KBM-7 (cell line): Measurements from ENCODE around the gene SH3BP2.

ENCODE experiments used
- DNase-seq: peaks from one replicate; pipeline ENCODE4 v3.0.0-alpha.2; 2015
- in situ Hi-C: fragments of 300-500 bp; cut with MboI; formaldehyde crosslinking; loops from 2 replicates; pipeline ENCODE4 v1.14.3; 2020; ENCODE audit warnings: low sequenced_read_pairs, low pct_unique_long_range_greater_than_20kb, mixed read lengths

Gene SH3BP2

GRCh38 chr4:2789351-2789750 lies 3.5 kb upstream of the SH3BP2 start:
- in situ Hi-C loops = no loop called here
- DNase-seq = no peak

GRCh38 chr4:2789793-2790582 lies 2.9 kb upstream of the SH3BP2 start:
- no peak for DNase-seq
- in situ Hi-C loops = no loop called here

GRCh38 chr4:2790583-2791517 lies 2.0 kb upstream of the SH3BP2 start:
- in situ Hi-C loops = no loop called here
- no peak for DNase-seq

- in situ Hi-C loops = no loop called here
- no peak for DNase-seq
These were observed 1.1 kb upstream of the SH3BP2 start for GRCh38 chr4:2791518-2792395.

GRCh38 chr4:2792396-2792710 lies 532 bp upstream of the SH3BP2 start:
- in situ Hi-C loops = no loop called here
- DNase-seq = no peak

DNA sequence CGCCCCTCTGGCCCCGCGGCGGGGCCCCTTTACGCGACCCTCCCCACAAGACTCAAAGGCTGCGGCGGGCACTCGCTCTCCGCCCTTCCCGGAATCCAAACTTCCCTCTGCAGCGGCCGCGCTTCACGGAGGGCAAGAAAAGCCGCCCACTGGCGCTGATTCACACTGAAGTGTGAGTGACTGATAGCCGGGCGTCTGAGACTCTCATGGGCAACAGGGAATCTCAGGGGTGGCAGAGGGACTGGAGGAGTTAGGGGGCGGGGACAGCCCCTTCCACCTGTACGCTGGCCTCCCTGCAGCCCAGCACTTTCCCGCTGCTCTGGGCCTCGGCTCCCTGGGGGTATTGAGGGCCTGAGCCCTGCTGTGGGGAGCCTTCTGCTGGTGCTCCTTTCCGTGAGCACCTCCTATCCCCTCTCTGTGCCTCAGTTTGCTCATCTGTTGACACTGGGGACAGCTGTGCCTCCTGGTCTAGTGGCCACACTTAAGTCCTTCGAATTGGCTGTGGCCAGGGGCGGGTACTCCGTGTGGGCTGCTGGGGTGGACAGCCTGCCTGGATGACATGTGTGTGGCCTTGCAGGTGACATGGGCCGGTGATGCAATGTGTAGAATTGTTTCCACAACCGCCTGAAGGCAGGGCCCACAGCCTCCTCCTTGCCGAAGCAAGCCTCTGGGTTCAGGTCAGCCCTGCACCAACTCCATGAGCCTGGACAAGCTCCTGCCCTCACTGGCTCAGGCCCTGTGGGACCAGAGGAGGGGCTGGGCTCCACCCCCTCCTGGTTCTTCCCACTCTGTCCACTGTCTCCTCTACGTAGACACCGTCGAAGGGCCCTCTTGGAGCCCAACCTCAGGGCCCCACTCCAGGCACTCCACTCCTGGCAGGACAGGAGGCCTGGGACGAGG lies 951 bp downstream of the SH3BP2 start:
- no peak for DNase-seq
- in situ Hi-C loops = no loop called here

DNA sequence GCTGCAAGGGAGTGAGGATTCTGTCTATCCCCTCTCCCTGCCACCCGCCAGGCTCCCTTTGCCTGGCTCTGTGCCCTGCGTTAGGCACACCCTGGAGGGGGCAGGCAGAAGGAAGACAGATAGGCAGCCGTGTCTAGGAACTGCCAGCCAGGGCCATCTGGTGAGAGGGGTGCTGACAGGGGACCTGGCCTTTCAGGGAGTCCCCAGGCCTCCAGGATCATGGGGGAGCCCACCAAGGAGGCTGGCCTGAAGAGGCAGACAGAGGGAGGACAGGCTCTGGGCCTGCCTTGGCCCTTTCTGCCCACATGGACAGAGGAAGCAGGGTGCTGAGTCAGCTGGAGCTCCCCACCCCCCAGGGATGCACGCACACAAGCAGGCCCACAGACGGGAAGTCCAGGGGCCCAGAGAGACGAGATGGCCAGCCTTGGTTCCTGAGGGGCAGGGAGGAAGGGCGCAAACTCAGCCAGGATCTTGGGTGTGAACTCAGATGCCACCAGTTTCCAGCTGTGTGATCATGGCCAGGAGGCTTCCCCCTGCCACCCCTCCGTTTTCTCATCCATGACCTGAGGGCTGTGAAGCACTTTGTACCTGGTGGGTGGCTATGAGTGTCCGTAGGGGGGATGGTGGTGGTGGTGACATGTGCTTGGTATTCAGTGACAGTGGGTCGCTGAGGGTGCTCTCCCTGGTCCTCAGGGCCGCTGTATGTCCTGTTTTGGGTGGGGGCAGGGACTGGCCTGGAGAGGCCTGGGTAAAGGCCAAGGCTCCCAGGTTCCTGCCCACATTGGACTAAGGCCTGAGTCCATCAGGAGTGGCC lies 1.8 kb downstream of the SH3BP2 start:
- in situ Hi-C loops = no loop called here
- DNase-seq = no peak

DNA sequence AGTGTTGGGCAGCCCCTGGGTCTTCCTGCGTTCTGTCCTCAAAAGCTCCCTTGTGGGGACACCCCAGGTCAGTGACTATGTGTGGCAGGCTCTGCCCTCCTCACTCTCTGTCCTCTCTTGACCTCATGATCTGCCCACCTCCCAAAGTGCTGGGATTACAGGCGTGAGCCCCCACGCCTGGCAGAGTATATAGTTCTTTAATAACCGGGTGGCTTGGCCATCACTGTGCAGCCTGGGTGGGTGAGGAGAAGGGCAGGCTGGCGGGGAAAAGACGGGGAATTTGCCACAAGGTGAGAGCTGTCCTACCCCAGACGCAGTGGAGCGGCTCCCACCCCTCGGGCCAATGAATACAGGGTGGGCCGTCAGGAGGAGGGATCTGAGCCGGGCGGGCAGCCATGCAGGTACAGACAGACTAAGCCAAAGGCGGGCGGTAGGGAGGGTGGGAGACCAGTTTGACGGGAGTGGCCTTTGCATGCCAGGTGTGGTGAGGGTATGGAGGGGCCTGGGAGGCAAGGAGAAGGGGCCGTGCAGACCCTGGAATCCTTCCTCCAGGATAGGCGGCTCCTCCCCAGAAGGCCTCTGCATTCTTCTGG lies 2.5 kb downstream of the SH3BP2 start:
- in situ Hi-C loops = no loop called here
- no peak for DNase-seq

DNA sequence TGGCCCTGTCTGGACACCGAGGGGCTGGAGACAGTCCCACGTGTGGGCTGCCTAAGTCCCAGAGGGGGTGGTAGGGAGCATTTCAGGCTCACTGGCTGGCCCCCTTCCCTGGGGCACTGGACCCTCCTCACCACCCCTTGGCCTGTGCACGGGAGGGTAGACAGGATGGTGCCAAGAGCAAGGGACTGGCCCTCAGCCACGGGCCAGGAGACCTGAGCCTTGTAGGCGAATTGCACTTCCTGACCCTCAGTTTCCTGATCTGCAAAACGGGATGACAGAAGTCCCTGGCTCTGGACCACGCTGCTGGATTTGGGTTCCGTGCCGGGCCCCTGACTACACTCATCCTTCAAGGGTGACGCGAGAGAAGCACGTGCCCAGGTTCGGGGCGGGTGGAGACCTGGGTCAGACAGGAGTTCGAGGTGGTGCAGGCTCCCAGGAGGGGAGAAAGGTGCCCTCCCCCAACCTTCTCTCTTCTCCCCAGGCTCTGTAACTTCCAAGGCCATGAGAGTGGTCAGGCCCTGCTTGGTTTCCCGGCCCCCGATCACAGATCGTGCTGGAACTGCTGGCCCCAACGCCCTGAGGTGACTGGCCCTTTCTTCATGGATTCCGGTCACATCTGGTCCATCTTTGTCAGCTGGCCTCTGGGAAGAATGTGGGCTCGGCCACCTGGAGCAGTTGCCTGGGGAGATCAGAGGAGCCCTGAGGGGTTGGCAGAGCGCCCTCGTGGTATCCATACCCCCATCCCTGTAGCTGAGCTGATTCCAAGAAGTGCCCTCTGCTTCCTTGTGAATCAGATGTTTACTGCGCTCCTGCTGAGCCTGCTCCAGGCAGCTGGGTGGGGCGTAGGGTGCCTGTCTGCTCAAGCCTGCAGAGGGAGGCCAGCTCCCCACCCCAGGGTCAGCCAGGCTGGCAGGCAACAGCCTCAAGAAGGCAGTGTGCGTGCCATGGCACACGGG lies 3.3 kb downstream of the SH3BP2 start:
- no peak for DNase-seq
- in situ Hi-C loops = no loop called here

DNA sequence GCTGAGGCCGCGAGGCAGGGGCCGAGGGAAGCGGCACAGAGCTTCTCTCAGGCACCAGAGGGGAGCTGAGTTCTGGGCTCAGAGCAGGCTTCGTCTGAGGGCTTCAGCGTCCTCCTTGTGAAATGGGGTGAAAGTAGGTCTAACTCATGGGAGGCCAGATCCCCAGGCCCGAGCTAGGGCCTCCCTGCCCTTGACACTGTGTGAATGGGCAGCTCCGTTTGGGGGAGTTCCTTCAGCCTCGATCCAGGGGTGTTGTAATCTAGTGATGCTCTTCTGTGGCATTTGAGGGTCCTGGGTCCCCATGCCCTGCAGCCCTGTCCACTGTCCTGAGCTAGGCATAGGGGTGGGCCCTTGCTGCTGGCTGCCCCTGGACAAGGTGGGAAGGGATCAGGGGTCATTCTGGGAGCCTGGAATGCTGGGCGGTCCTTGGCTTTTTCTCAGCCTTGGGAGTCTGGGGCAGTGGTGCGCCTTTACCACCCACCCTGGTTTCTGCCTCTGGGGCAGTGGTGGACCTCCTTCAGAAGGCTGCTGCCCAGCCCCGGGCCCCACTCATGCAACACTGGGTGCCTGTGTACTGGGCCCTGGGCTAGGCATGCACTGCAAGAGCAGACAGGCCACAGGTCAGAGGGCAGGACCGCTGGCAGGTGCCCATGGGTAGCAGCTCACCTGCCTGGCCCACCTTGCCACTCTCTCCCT lies 4.1 kb downstream of the SH3BP2 start:
- DNase-seq = no peak
- in situ Hi-C loops = no loop called here

DNA sequence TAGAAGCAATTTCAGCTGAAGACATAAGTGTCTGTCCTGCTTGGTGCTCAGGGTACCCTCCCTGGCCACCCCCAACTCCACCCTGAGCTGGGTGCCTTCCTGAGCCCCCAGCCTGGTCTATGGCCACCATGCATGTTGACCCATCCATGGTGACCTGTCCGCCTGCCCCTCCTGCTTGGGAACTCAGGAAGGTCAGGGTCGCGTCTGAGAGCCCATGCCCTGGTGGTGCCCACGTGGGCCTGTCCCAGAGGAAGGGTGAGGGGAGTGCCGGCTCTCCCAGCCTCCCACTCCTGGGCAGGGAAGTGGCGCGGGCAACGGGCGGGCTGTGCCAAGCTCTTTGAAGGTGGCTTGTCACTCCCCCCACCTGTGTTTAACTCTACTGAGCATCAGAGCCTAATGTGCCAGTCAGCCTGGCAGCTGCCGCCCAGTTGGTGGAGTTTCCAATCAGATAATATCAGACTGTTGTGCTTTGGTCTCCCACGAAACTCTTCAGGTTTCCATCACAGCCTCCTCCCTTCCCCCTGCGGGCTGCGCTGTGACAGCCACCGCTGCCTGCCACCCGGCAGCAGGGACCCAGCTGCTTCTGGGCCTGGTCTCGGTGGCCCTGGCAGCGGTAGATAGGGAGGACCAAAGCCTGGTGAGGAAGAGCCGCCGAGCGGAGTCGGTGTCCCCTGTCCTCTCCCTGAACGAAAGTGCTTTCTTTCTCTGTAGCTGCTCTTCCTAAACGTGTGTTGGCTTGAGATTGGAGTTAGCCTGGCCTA lies 4.8 kb downstream of the SH3BP2 start:
- no peak for DNase-seq

DNA sequence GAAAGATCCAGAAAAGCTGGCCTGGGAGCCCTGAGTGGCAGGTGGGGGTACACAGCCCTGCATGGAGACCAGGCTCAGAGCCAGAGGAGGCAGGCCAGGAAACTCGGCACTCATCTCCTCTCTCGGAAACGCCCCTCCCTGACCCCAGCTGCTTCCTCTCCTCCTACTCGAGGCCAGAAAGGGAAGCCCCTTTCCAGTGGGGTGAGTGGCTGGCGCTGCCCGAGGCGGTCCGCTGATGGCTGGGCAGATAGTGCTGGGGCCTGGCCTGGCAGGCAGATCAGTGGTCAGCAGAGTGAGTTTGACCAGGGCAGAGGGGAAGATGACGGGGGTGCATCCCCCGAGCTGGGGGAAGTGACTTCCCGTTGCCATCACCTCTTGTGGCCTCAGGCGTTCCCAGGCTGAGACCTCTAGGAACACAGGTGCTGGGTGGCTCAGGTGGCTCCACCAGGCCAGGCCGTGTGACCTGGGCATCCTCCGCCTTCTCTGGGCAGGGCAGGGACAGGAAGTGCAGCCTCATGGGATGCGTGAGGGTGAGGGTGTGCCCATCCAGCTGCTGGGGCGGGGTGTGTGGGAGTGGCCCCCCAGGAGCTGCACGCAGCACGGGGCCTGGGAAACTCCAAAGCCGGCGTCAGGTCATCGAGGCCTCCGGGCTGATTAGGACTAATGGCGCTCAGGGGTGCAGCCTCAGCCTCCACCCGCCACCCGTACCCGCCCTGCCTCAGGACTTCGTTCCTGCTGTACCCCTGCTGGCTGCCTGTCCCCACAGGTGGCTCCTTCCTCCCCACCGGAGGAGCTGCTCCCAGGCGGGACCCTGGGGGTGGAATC lies 5.7 kb downstream of the SH3BP2 start:
- in situ Hi-C loops = no loop called here
- peak; percentile 83 for DNase-seq

More for the DNA sequence above, 4.8 kb downstream of the SH3BP2 start:
- in situ Hi-C loops = no loop called here

GRCh38 chr4:2799224-2799911 lies 6.5 kb downstream of the SH3BP2 start:
- in situ Hi-C loops = no loop called here
- DNase-seq = no peak
